NCI-H1092 treated with DMSO at 0.1 percent for 48 hours (cell line): ENCODE measurements around the gene TSBP1.
"Not testable (repeated sequence)": the region's sequence is repeated elsewhere in the genome, so short reads cannot be mapped to it uniquely, and the experiment has no call there.

Experiments
- DNase-seq: peaks from one replicate; lab custom pipeline; 2025; lab: John Stamatoyannopoulos, UW

The TSBP1 gene

DNA sequence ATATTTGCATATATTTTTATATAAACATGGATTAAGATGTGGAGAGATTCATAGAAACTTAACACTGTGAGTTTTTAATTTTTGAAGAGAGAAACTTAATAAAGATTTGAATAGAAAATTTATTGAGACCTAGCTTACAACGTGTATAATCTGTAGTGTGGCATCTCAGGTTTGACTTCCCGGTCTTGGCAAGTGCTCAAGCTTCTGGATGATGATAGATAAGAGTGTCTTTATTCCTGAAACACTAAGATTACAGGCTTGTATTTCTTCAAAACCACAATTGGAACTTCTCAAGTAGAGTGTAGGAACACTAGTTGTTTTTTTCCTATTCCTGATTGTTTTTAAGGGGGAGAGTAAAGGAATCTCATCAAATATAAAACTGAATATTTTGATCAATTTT is 83.3 kb downstream of the TSBP1 start:
- no peak for DNase-seq

DNA sequence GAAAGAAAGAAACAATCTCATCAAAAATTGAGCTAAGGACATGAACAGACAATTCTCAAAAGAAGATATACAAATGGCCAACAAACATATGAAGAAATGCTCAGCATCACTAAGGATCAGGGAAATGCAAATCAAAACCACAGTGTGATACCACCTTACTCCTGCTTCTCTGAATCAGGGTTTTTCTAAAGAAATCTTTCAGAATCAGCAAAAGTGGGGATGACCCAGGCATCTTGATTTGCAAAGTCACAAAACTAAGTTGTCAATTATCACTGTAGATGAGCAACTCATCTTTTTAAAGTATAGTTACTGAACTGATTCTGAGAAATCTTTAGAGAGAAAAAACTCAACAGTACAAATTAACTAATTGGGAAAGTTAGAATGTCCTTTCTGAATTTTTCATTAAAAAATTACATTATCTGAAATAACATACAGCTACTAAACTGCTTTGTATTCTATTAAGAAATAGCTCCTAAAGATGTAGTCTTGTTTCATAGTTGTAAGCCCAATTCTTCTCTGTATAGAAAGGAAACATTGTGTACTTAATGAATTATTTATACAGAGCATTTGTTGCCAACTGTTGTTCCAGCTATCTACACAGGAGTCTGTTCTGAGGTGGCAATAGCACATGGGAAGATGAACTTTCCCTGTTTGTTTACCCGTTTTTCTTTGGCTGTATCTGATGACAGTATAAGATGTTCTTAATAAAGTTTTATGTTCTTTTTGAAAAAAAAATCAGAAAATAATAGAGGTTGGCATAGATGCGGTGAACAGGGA is 97.7 kb downstream of the TSBP1 start:
- DNase-seq = not testable (repeated sequence)

DNA sequence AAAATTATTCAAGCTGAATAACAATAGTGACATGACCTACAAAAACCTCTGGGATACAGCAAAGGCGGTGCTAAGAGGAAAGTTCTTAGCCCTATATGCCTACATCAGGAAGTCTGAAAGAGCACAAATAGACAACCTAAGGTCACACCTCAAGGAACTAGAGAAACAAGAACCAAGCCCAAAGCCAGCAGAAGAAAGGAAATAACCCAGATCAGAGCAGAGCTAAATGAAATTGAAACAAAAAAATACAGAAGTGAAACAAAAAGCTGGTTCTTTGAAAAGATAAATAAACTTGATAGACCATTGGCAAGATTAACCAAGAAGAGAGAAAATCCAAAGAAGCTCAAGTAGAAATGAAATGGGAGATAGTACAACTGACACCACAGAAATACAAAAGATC is 100.3 kb downstream of the TSBP1 start:
- DNase-seq = no peak

GRCh38 chr6:32268459-32268858 is 103.2 kb downstream of the TSBP1 start:
- not testable (repeated sequence) for DNase-seq

- no peak for DNase-seq
Measured at GRCh38 chr6:32267035-32267434, 104.7 kb downstream of the TSBP1 start.

GRCh38 chr6:32257262-32257661 is 114.4 kb downstream of the TSBP1 start:
- DNase-seq = not testable (repeated sequence)

- no peak for DNase-seq
Measured at GRCh38 chr6:32255199-32256153, 116.2 kb downstream of the TSBP1 start.

- no peak for DNase-seq
Measured at GRCh38 chr6:32254761-32255198, 116.9 kb downstream of the TSBP1 start.

- DNase-seq = no peak
Measured at GRCh38 chr6:32252331-32253009, 119.2 kb downstream of the TSBP1 start.

- no peak for DNase-seq
Measured at GRCh38 chr6:32249262-32249661, 122.4 kb downstream of the TSBP1 start.

DNA sequence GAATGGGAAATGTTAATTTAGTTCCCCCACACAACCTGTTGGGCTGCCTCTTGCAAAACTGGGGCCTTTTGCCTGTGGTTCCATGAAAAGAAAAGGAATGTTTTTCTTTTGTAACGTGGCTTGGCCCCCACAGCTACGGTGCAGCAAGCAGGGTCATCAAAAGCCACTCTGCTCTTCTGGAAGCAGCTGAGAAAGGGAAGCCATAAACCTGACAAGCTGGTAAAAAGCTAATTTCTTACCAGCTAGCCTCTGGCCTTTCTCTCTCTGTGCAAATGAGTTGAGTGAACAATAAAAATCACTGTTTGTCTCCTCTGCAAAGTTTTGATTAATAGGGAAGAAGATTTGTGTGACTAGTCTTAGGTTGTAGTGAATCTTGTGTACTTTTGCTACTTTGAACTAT is 124.3 kb downstream of the TSBP1 start:
- DNase-seq = no peak

DNA sequence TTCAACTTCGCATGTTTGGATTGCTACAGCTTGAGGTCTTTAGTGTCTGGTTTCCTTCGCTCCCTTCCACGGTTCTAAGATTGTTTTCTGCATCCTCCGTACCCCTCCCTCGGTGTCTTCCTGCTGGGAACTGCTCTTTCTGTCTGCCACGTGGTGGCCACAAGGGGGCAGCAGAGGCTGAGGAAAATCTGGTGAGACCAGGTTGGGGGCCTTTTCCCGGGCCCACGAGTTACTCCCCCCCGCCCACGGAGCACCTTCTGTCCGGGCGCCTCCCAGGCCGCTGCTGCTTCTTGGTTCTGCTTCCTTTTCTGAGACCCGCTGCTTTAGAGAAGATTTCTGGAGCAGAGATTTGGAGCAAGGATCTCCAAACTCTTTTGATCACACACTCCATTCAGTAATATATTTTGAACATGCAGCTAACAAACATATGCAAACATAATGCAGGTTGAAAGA is 126.7 kb downstream of the TSBP1 start:
- no peak for DNase-seq

DNA sequence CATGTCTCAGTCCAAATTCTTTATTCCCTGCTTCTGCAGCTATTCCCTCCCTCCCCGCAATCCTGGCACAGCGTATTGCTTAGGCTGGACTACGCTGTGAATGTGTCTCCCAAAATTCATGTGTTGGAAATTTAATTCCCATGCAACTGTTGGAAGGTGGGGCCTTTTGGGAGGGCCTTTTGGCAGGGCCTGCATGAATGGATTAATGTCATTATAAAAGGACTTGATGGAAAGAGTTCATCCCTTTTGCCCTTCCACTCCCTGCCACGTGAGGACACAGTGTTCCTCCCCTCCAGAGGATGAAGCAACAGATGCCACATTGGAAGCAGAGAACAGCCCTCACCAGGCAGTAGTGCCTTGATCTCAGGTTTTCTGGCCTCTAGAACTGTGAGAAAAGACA is 127.4 kb downstream of the TSBP1 start:
- no peak for DNase-seq
